Panc1 (cell line): Measurements from ENCODE around the gene SCART1.

Experiments
- CTCF ChIP-seq: fragments of 450-650 bp; IDR thresholded peaks from 2 replicates; pipeline ENCODE4 v1.5.1; 2017; ENCODE audit warnings: mild to moderate bottlenecking
- POLR2AphosphoS5 ChIP-seq: IDR thresholded peaks from 2 replicates; pipeline ENCODE4 v1.6.1; 2012; ENCODE audit warnings: mild to moderate bottlenecking, low read depth, low read length, moderate library complexity

- TF ChIP-seq CTCF (no peak), POLR2AphosphoS5 (no peak)
Measured at GRCh38 chr10:133455196-133455595, 1.5 kb downstream of the SCART1 start.
